Measurements from ENCODE around the gene EIF4A3. TPM values are rescaled to one million over a fixed set of nuclear protein-coding genes. Genes with fewer than 3 reads are reported as not detected.

Gene EIF4A3
- total and polyA plus RNA-seq, 9 of the 15 experiments (the other 6 are each of a cell fraction or from before 2014, with no cell fraction given) = 62.7 to 171 (median 127) TPM

GRCh38 chr17:80105762-80106161, 41.2 kb downstream of the EIF4A3 start:
- Histone ChIP-seq H3K9me1 (ENCODE audit: control insufficient read depth, insufficient read depth, low read length) (no peaks in the 10 kb centered on the region), H3K36me3 (ENCODE audit: control insufficient read depth, insufficient read depth, low read length) (no peaks in the 10 kb centered on the region), H3K9me3 (replicated peaks; ENCODE audit: control insufficient read depth, insufficient read depth, low read depth, low read length) (no peaks in the 10 kb centered on the region), H2AFZ (ENCODE audit: low read depth, low read length) (peak overlapping the region; percentile 40; the same call in 1 of the 2 replicates), H3K27me3 (ENCODE audit: control insufficient read depth in 2 of 2, insufficient read depth in 2 of 2, low read length in 2 of 2) (peaks cover 32 to 54% of the 10 kb centered on the region in 2 experiments), H3K4me2 (ENCODE audit: insufficient read depth, low read length) (no peak overlapping the region; the same call in 1 of the 2 replicates), H3K27ac (ENCODE audit: extremely low read depth, low read depth, low read length) (no peak overlapping the region), H3K4me3 (no peak overlapping the region), H3K9ac (ENCODE audit: insufficient read depth in 1 of 2, low read depth in 2 of 2, low read length in 2 of 2) (peak overlapping the region in 1 of 2 experiments; percentile 61; a peak in 2 of 4 replicates), H3K4me1 (replicated peaks in 1 of 2; ENCODE audit: control insufficient read depth in 2 of 2, insufficient read depth in 2 of 2, low read length in 2 of 2) (peaks cover 10 to 66% of the 10 kb centered on the region in 2 experiments; a peak in 4 of 5 replicates), H3K79me2 (ENCODE audit: control insufficient read depth, insufficient read depth, low read length) (no peaks in the 10 kb centered on the region), H4K20me1 (replicated peaks; ENCODE audit: control insufficient read depth, insufficient read depth, low read length) (peaks cover 4% of the 10 kb centered on the region; the same call in 1 of the 2 replicates)
- BruUV-seq (replicated peaks) = no TSS peak
- DNase-seq (ENCODE audit: extremely low read depth in 1 of 4, low spot score in 3 of 4) (peak; percentile 49 to 64 (median 60)), ATAC-seq (no peak), FAIRE-seq (no peak)
- in situ Hi-C loops (cut with MboI) (no loop called here), intact Hi-C loops (cut with micrococcal nuclease) (loop anchor here (10.0 kb wide), 1 partner anchor 79 kb away; no protein-coding TSS in a partner anchor)
- 6% methylated on average over 29 of the region's 29 CpGs for WGBS (ENCODE audit: insufficient coverage, low coverage, missing lambda C conversion rate)
- CTCF ChIA-PET (ENCODE audit: low intra/inter-chr PET ratio) = no interaction called here
- POLR2A ChIA-PET = interaction anchor here (1.1 kb wide), 2 partner anchors 10 to 20 kb away, joined by 3 to 4 read pairs; no protein-coding TSS in a partner anchor
- TF ChIP-seq ZNF263 (CRISPR knock-in tag; IDR thresholded peaks at IDR 0.05; ENCODE audit: borderline replicate concordance) (no peak), ZNF175 (CRISPR knock-in tag; IDR thresholded peaks at IDR 0.05; ENCODE audit: low read depth) (no peak), RFX5 (IDR thresholded peaks at IDR 0.05; ENCODE audit: low read depth, low read length) (no peak), PTTG1 (tag; IDR thresholded peaks at IDR 0.05; ENCODE audit: low read depth) (no peak), IRF1 (CRISPR knock-in tag; IDR thresholded peaks at IDR 0.05; ENCODE audit: borderline replicate concordance) (no peak), RBBP5 (IDR thresholded peaks at IDR 0.05; ENCODE audit: borderline replicate concordance, insufficient read depth, low read length, poor library complexity, severe bottlenecking) (no peak), COPS2 (conservative IDR thresholded peaks at IDR 0.05) (no peak), CXXC5 (CRISPR knock-in tag; IDR thresholded peaks at IDR 0.05) (no peak), XRCC4 (IDR thresholded peaks at IDR 0.05; ENCODE audit: extremely low read depth, insufficient read depth, insufficient read length) (no peak), POLR2H (tag; IDR thresholded peaks at IDR 0.05; ENCODE audit: low read depth) (no peak), SAP30 (IDR thresholded peaks at IDR 0.05; ENCODE audit: borderline replicate concordance, insufficient read depth, low read depth, low read length, poor library complexity, severe bottlenecking) (no peak), CREBBP (IDR thresholded peaks at IDR 0.05; ENCODE audit: low read depth, low read length) (no peak), TEAD2 (tag; IDR thresholded peaks at IDR 0.05) (no peak), BHLHE40 (IDR thresholded peaks at IDR 0.05; ENCODE audit: low read length) (peak; percentile 60; the same call in 1 of the 2 replicates), HDAC6 (IDR thresholded peaks at IDR 0.05; ENCODE audit: low read depth, low read length) (no peak), GABPB2 (CRISPR knock-in tag; conservative IDR thresholded peaks at IDR 0.05) (no peak), FOXA3 (CRISPR knock-in tag; conservative IDR thresholded peaks at IDR 0.05 in 1 of 2, IDR thresholded peaks at IDR 0.05 in 1 of 2) (no peak), POLR2G (IDR thresholded peaks at IDR 0.05; ENCODE audit: low read depth, low read length) (peak; percentile 34; the same call in 1 of the 2 replicates), SIX5 (IDR thresholded peaks at IDR 0.05; ENCODE audit: borderline replicate concordance in 1 of 2, insufficient read depth in 1 of 2, low read depth in 1 of 2, low read length in 2 of 2) (no peak), ZNF280B (CRISPR knock-in tag; IDR thresholded peaks at IDR 0.05) (no peak), ZNF431 (CRISPR knock-in tag; IDR thresholded peaks at IDR 0.05) (no peak)
